IPS DF 6.9 (cell line): ENCODE results near the gene DYNC1I1.

ENCODE experiments used
- DNase-seq: peaks from one replicate; pipeline ENCODE4 v3.0.0-alpha.2; 2013; ENCODE audit warnings: low read depth, low spot score
- H3K27ac ChIP-seq: one replicate; pipeline ENCODE4 v1.5.1; 2013; ENCODE audit warnings: low read length, control low read depth
- H3K27me3 ChIP-seq: 2 replicates; pipeline ENCODE4 v1.6.1; 2013; ENCODE audit warnings: mild to moderate bottlenecking, low read length; ENCODE audit not compliant: control insufficient read depth, insufficient read depth
- H3K36me3 ChIP-seq: 2 replicates; pipeline ENCODE4 v1.6.1; 2013; ENCODE audit warnings: low read length; ENCODE audit not compliant: control insufficient read depth, insufficient read depth
- H3K4me1 ChIP-seq: 2 replicates; pipeline ENCODE4 v1.6.1; 2013; ENCODE audit warnings: low read length; ENCODE audit not compliant: control insufficient read depth, insufficient read depth
- H3K4me3 ChIP-seq: 2 replicates; pipeline ENCODE4 v1.5.1; 2013; ENCODE audit warnings: mild to moderate bottlenecking, low read length
- H3K9me3 ChIP-seq: 2 replicates; pipeline ENCODE4 v1.6.1; 2013; ENCODE audit warnings: low read length, inconsistent platforms; ENCODE audit not compliant: control insufficient read depth, insufficient read depth
- WGBS: extraction: QIAGEN DNeasy Blood & Tissue Kit; methylation state at CpG from one replicate; pipeline ENCODE4 v1.1.7; 2013; ENCODE audit warnings: mixed read lengths, missing lambda C conversion rate; ENCODE audit not compliant: insufficient read length, insufficient coverage; 5-methylcytosine and 5-hydroxymethylcytosine counted together

DYNC1I1 gene

DNA sequence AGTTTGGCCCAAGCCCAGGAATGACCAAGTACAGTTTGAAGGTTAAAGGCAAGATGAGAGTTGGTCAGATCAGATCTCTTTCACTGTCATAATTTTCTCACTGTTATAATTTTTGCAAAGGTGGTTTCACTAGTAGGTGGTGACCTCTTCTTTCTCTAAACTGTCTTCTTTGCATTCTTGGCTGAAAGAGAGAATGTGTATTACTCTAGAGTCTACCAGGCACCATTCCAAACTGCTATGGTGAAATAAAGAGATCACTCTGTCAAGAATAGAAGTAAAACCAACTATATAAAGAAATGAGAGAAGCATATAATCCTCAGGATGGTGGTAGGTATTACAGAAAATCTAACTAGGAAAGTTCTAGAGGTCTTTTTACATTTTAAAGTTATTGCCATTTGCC is 72.7 kb downstream of the DYNC1I1 start:
- no peak for DNase-seq
- H3K4me1 ChIP-seq, result no peaks in the 10 kb centered on the region
- no peak overlapping the region for H3K27ac ChIP-seq
- no peaks in the 10 kb centered on the region for H3K36me3 ChIP-seq
- no peaks in the 10 kb centered on the region for H3K9me3 ChIP-seq
- H3K4me3 ChIP-seq, result no peak overlapping the region
- H3K27me3 ChIP-seq, result no peaks in the 10 kb centered on the region

DNA sequence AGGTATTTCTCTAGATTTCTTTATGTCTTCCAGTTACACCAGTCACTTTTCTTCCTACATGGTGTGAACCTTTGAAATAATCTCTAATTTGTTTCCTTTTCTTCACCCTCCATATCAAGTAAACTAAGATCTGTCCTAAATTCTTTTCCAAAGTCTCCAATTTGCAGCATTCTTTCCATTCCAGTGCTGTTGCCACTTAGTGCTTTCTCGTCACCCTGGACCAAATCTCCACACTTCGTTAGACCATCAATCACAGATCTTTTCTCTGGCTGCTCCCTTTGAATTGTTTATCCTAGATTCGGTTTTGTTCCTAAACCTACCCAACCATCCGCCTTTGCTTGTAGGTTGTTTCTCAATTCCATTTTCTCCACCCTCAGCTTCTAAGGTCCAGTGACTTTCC is 74.7 kb downstream of the DYNC1I1 start:
- Histone ChIP-seq H3K27ac (no peak overlapping the region), H3K27me3 (no peaks in the 10 kb centered on the region), H3K4me1 (no peaks in the 10 kb centered on the region), H3K9me3 (no peaks in the 10 kb centered on the region), H3K36me3 (no peaks in the 10 kb centered on the region), H3K4me3 (no peak overlapping the region)
- no CpG with 5 or more reads among the region's 4 CpGs for WGBS
- DNase-seq, result no peak

DNA sequence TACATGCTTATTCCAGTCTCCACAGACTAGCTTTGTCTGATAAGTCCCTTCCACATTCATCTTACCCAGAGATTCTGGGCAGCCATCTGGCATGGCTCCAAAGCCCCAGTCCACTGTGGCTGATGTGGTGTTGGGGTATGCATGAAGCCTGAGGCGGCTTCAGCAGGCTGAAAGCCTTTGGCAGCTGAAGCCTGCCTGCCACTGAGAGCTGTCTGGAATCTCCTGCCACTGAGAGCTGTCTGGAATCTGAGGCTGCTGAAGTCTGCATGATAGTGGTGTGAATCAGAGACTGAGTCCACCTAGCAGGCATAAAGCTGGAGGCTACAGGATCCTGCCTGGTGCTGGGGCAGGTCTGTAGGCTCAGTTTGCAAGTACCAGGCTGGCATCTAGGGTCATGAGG is 87.1 kb downstream of the DYNC1I1 start:
- H3K36me3 ChIP-seq, result no peaks in the 10 kb centered on the region
- H3K27me3 ChIP-seq, result no peaks in the 10 kb centered on the region
- H3K27ac ChIP-seq, result no peak overlapping the region
- DNase-seq, result no peak
- no CpG with 5 or more reads among the region's 1 CpG for WGBS
- H3K9me3 ChIP-seq, result no peaks in the 10 kb centered on the region
- no peak overlapping the region for H3K4me3 ChIP-seq
- H3K4me1 ChIP-seq, result 0 out of 2 replicates have a peak, but pooled peaks cover 1% of the 10 kb centered on the region

DNA sequence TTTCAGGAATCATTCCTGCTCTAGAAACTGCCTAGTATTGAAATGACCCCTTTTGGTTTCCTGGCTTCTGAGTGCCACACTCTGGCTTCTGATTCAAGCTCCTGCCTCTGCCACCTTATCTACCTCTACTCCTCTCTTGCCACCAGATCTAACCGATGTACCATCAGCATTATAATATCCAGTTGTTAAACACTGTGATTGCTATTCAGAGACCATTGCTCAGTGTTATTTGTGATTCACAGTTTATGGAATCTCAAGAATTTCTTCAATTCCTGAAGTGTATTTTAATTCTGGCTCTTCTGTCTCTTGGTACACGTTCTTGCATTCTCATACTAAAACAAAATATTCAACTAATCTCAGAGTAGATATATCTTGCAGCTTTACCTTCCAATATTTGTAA is 88.7 kb downstream of the DYNC1I1 start:
- WGBS, result no CpG with 5 or more reads among the region's 2 CpGs
- no peak for DNase-seq
- H3K4me1 ChIP-seq, result 0 out of 2 replicates have a peak, but pooled peaks cover 1% of the 10 kb centered on the region
- H3K36me3 ChIP-seq, result no peaks in the 10 kb centered on the region
- H3K27me3 ChIP-seq, result no peaks in the 10 kb centered on the region
- H3K4me3 ChIP-seq, result no peak overlapping the region
- no peaks in the 10 kb centered on the region for H3K9me3 ChIP-seq
- no peak overlapping the region for H3K27ac ChIP-seq

DNA sequence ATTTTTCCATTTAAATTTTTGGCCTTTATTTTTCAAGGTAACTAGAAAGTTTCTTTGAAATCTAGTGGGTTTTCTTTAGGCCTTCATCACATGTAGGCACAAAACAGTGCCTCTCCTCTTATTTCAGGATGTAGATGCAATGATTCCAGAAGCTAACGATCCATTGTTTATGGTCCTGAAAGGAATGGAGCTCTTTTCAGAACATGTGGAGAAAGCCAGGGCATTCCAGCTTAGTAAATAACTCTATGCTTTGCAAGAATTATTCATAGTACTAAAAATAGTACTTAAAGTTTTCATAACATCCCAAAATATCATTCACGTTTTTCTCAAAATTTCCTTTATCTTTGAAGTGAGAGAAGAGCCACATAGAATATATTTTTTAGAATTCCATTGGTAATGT is 91.3 kb downstream of the DYNC1I1 start:
- H3K9me3 ChIP-seq, result no peaks in the 10 kb centered on the region
- WGBS, result no CpG with 5 or more reads among the region's 2 CpGs
- no peaks in the 10 kb centered on the region for H3K36me3 ChIP-seq
- H3K4me1 ChIP-seq, result 0 out of 2 replicates have a peak, but pooled peaks cover 1% of the 10 kb centered on the region
- no peak overlapping the region for H3K4me3 ChIP-seq
- H3K27me3 ChIP-seq, result no peaks in the 10 kb centered on the region
- DNase-seq, result no peak
- no peak overlapping the region for H3K27ac ChIP-seq

DNA sequence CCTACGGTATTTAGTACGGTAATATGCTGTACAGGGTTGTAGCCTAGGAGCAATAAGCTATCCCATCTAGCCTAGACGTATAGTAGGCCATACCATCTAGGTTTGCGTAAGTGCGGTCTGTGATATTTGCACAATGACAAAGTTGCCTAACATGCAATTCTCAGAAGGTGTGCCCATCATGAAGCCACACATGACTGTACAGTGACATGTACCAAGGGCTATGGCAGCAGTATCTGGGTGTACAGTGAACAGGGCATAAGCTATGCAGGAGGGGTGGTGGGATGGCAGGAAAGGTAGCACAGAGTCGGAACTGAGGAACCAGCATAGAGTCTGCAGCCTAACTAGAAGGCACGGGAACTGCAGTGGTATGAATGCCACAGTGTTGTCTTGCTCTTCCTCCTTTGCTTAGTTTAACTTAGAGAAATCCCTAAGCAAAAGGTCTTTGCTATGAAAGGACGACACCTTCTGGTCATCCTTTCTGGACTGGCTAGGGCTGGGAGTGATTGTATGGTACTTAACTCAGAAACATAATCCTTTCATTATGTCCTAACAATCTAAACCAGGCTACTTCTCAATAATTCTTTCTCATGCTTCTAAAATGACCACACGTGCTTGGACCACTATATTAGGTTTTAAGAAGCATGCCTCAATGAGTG is 93.5 kb downstream of the DYNC1I1 start:
- WGBS, result no CpG with 5 or more reads among the region's 9 CpGs
- no peak overlapping the region for H3K4me3 ChIP-seq
- H3K4me1 ChIP-seq, result 0 out of 2 replicates have a peak, but pooled peaks cover 1% of the 10 kb centered on the region
- no peaks in the 10 kb centered on the region for H3K27me3 ChIP-seq
- no peak for DNase-seq
- H3K27ac ChIP-seq, result no peak overlapping the region
- no peaks in the 10 kb centered on the region for H3K9me3 ChIP-seq
- H3K36me3 ChIP-seq, result no peaks in the 10 kb centered on the region

DNA sequence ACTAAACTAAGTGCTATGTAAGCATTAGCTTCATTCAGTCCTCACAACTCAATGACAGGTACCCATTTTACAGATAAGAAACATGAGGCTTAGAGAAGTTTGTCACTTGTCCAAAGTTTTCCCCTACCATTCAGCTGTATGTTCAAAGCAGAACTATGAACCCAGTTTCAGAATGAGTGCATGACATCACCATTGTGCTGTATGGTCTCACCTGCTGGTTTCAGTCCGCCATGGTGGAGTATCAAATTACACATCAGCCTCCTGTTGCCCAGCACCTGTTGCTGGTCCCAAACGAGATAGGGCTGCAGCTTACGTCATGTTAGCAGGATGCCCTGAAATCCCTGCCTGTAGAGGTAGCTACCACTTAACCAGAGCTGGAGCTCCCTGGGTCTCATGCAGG is 95.0 kb downstream of the DYNC1I1 start:
- no peaks in the 10 kb centered on the region for H3K9me3 ChIP-seq
- no peaks in the 10 kb centered on the region for H3K4me1 ChIP-seq
- no peaks in the 10 kb centered on the region for H3K27me3 ChIP-seq
- WGBS, result no CpG with 5 or more reads among the region's 3 CpGs
- no peak overlapping the region for H3K4me3 ChIP-seq
- no peak overlapping the region for H3K27ac ChIP-seq
- DNase-seq, result peak; percentile 27
- no peaks in the 10 kb centered on the region for H3K36me3 ChIP-seq

DNA sequence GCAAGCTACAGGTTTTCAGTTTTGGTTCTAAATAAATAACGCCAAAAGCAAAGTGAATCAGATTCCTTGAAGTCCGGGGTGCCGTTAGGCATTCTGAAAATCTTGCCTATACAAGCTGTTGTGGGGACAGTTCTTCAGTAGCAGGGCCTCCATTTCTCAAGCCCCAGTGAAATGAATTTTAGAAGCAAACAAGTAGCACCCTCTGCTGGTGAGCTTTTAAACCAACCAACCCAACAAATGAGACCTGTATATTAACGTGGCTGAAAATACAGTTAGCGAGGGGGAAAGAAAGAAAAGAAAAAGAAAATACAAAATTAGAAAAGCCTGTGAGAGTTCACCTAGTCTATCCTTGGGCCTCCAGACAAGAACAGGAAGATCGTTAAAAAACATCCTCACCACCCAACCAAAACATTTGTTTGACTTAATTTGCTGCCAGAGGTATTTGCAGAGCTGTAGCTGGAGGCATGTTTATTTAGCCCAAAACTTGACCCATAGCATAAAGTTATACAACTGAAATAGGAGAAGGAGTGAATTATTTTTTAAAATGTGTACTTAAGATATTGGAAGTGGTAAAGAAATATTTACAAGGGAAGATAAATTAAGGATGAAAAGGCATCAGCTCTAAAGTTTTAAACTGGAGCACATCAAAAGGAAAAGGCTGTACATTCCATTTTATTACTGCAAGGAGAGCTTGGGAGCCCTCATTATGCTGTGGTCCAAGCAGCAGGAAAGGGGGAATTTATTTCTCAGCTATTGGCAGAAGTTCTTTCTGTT is 98.9 kb downstream of the DYNC1I1 start:
- DNase-seq, result peak; percentile 39

DNA sequence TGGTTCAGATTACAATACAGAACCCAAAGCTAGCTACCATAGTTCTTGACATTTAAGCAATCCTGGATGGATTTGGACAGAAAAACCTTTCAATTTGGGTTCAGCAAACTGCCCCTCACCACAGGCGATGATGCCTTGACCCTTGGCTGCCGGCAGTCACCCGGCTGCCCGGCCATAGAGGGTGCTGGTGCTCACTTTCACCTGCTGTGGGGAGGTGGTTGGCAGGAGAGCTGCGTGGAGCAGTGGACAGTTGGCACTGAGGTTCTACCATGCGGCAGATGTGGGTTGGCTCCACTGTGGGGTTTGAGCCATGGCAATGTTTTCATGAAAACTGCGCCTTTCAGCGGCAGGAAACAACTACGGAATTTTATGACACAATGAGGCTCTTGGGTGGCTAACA is 99.5 kb downstream of the DYNC1I1 start:
- no CpG with 5 or more reads among the region's 9 CpGs for WGBS
- Histone ChIP-seq H3K36me3 (no peaks in the 10 kb centered on the region), H3K27ac (no peak overlapping the region), H3K27me3 (no peaks in the 10 kb centered on the region), H3K4me3 (no peak overlapping the region), H3K9me3 (no peaks in the 10 kb centered on the region), H3K4me1 (no peaks in the 10 kb centered on the region)
- no peak for DNase-seq

More for the DNA sequence above, 98.9 kb downstream of the DYNC1I1 start:
- Histone ChIP-seq H3K9me3 (no peaks in the 10 kb centered on the region), H3K27ac (no peak overlapping the region), H3K4me3 (no peak overlapping the region), H3K36me3 (no peaks in the 10 kb centered on the region), H3K4me1 (no peaks in the 10 kb centered on the region), H3K27me3 (no peaks in the 10 kb centered on the region)
- no CpG with 5 or more reads among the region's 6 CpGs for WGBS

DNA sequence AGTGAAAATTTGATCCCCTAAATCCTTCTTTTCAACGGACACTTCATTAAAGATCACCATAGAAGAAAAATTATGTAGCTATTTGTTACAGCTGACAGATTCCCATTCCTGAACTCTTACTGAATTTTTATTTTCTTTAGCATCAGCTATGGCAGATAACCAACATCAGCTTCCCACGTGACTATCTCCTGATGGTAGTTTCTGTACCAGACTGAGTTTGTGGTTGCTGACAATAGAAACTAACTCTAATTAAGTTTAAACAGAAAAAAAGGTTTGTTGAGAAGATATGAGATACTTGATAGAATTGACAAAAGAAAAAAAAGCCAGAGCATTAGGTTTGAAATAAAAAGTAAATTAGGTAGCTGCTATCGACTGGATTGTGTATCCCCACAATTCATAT is 101.8 kb downstream of the DYNC1I1 start:
- Histone ChIP-seq H3K4me1 (no peaks in the 10 kb centered on the region), H3K27ac (no peak overlapping the region), H3K9me3 (no peaks in the 10 kb centered on the region)

More for the DNA sequence above, 101.8 kb downstream of the DYNC1I1 start:
- no CpG with 5 or more reads among the region's 3 CpGs for WGBS
- H3K27me3 ChIP-seq, result no peaks in the 10 kb centered on the region
- H3K4me3 ChIP-seq, result no peak overlapping the region
- DNase-seq, result no peak
- no peaks in the 10 kb centered on the region for H3K36me3 ChIP-seq
